Measurements from ENCODE around the gene BMP7.
"Not testable (repeated sequence)": the region's sequence is repeated elsewhere in the genome, so short reads cannot be mapped to it uniquely, and the experiment has no call there.

BMP7 gene

GRCh38 chr20:57288651-57289277 lies 22.3 kb upstream of the BMP7 start:
- H3K9me3 ChIP-seq (ENCODE audit: control insufficient read depth in 1 of 2, low read length in 2 of 2), result no peaks in the 10 kb centered on the region
- H3K9ac ChIP-seq (ENCODE audit: low read depth in 1 of 2, low read length in 2 of 2), result no peak overlapping the region
- peaks cover 5 to 31% of the 10 kb centered on the region in 2 donors for H3K27me3 ChIP-seq (ENCODE audit: control insufficient read depth in 1 of 2, insufficient read depth in 2 of 2, low read length in 2 of 2)
- H3K4me3 ChIP-seq (ENCODE audit: low read depth in 1 of 2, low read length in 2 of 2), result no peak overlapping the region
- H3K27ac ChIP-seq (ENCODE audit: low read depth, low read length), result no peak overlapping the region
- H3K36me3 ChIP-seq (ENCODE audit: control insufficient read depth in 1 of 2, insufficient read depth in 2 of 2, low read length in 2 of 2), result no peaks in the 10 kb centered on the region
- H3K4me1 ChIP-seq (ENCODE audit: control insufficient read depth in 1 of 2, insufficient read depth in 2 of 2, low read length in 2 of 2), result peaks cover 0 to 7% of the 10 kb centered on the region in 2 donors

- peaks cover 5 to 34% of the 10 kb centered on the region in 2 donors for H3K27me3 ChIP-seq (ENCODE audit: control insufficient read depth in 1 of 2, insufficient read depth in 2 of 2, low read length in 2 of 2)
- no peak overlapping the region for H3K4me3 ChIP-seq (ENCODE audit: low read depth in 1 of 2, low read length in 2 of 2)
- H3K4me1 ChIP-seq (ENCODE audit: control insufficient read depth in 1 of 2, insufficient read depth in 2 of 2, low read length in 2 of 2), result peaks cover 0 to 7% of the 10 kb centered on the region in 2 donors
- no peak overlapping the region for H3K27ac ChIP-seq (ENCODE audit: low read depth, low read length)
- H3K9me3 ChIP-seq (ENCODE audit: control insufficient read depth in 1 of 2, low read length in 2 of 2), result no peaks in the 10 kb centered on the region
- H3K9ac ChIP-seq (ENCODE audit: low read depth in 1 of 2, low read length in 2 of 2), result no peak overlapping the region
- H3K36me3 ChIP-seq (ENCODE audit: control insufficient read depth in 1 of 2, insufficient read depth in 2 of 2, low read length in 2 of 2), result no peaks in the 10 kb centered on the region
These were observed 21.5 kb upstream of the BMP7 start for GRCh38 chr20:57287901-57288300.

- no peaks in the 10 kb centered on the region for H3K36me3 ChIP-seq (ENCODE audit: control insufficient read depth in 1 of 2, insufficient read depth in 2 of 2, low read length in 2 of 2)
- no peak overlapping the region for H3K27ac ChIP-seq (ENCODE audit: low read depth, low read length)
- H3K9me3 ChIP-seq (ENCODE audit: control insufficient read depth in 1 of 2, low read length in 2 of 2), result no peaks in the 10 kb centered on the region
- H3K27me3 ChIP-seq (ENCODE audit: control insufficient read depth in 1 of 2, insufficient read depth in 2 of 2, low read length in 2 of 2), result peaks cover 5 to 34% of the 10 kb centered on the region in 2 donors
- H3K4me1 ChIP-seq (ENCODE audit: control insufficient read depth in 1 of 2, insufficient read depth in 2 of 2, low read length in 2 of 2), result peaks cover 0 to 7% of the 10 kb centered on the region in 2 donors
- no peak overlapping the region for H3K9ac ChIP-seq (ENCODE audit: low read depth in 1 of 2, low read length in 2 of 2)
- no peak overlapping the region for H3K4me3 ChIP-seq (ENCODE audit: low read depth in 1 of 2, low read length in 2 of 2)
These were observed 20.8 kb upstream of the BMP7 start for GRCh38 chr20:57287007-57287880.

- Histone ChIP-seq H3K27ac (ENCODE audit: low read depth, low read length) (no peak overlapping the region), H3K4me1 (ENCODE audit: control insufficient read depth in 1 of 2, insufficient read depth in 2 of 2, low read length in 2 of 2) (peaks cover 0 to 7% of the 10 kb centered on the region in 2 donors)
These were observed 17.4 kb upstream of the BMP7 start for GRCh38 chr20:57283860-57284259.

GRCh38 chr20:57282670-57283361 lies 16.4 kb upstream of the BMP7 start:
- H3K9ac ChIP-seq (ENCODE audit: low read depth in 1 of 2, low read length in 2 of 2), result no peak overlapping the region
- no peaks in the 10 kb centered on the region for H3K9me3 ChIP-seq (ENCODE audit: control insufficient read depth in 1 of 2, low read length in 2 of 2)
- H3K27me3 ChIP-seq (ENCODE audit: control insufficient read depth in 1 of 2, insufficient read depth in 2 of 2, low read length in 2 of 2), result peaks cover 5 to 19% of the 10 kb centered on the region in 2 donors
- no peak overlapping the region for H3K27ac ChIP-seq (ENCODE audit: low read depth, low read length)
- no peak overlapping the region for H3K4me3 ChIP-seq (ENCODE audit: low read depth in 1 of 2, low read length in 2 of 2)
- no peaks in the 10 kb centered on the region for H3K4me1 ChIP-seq (ENCODE audit: control insufficient read depth in 1 of 2, insufficient read depth in 2 of 2, low read length in 2 of 2)
- H3K36me3 ChIP-seq (ENCODE audit: control insufficient read depth in 1 of 2, insufficient read depth in 2 of 2, low read length in 2 of 2), result no peaks in the 10 kb centered on the region

More at GRCh38 chr20:57283860-57284259, 17.4 kb upstream of the BMP7 start:
- Histone ChIP-seq H3K9ac (ENCODE audit: low read depth in 1 of 2, low read length in 2 of 2) (no peak overlapping the region), H3K36me3 (ENCODE audit: control insufficient read depth in 1 of 2, insufficient read depth in 2 of 2, low read length in 2 of 2) (no peaks in the 10 kb centered on the region), H3K27me3 (ENCODE audit: control insufficient read depth in 1 of 2, insufficient read depth in 2 of 2, low read length in 2 of 2) (peaks cover 5 to 24% of the 10 kb centered on the region in 2 donors), H3K9me3 (ENCODE audit: control insufficient read depth in 1 of 2, low read length in 2 of 2) (no peaks in the 10 kb centered on the region), H3K4me3 (ENCODE audit: low read depth in 1 of 2, low read length in 2 of 2) (no peak overlapping the region)

- Histone ChIP-seq H3K27ac (ENCODE audit: low read depth, low read length) (no peak overlapping the region), H3K4me1 (ENCODE audit: control insufficient read depth in 1 of 2, insufficient read depth in 2 of 2, low read length in 2 of 2) (no peaks in the 10 kb centered on the region), H3K9ac (ENCODE audit: low read depth in 1 of 2, low read length in 2 of 2) (no peak overlapping the region), H3K36me3 (ENCODE audit: control insufficient read depth in 1 of 2, insufficient read depth in 2 of 2, low read length in 2 of 2) (no peaks in the 10 kb centered on the region), H3K9me3 (ENCODE audit: control insufficient read depth in 1 of 2, low read length in 2 of 2) (no peaks in the 10 kb centered on the region), H3K27me3 (ENCODE audit: control insufficient read depth in 1 of 2, insufficient read depth in 2 of 2, low read length in 2 of 2) (peaks cover 1 to 12% of the 10 kb centered on the region in 2 donors), H3K4me3 (ENCODE audit: low read depth in 1 of 2, low read length in 2 of 2) (no peak overlapping the region)
These were observed 15.5 kb upstream of the BMP7 start for GRCh38 chr20:57281900-57282299.

GRCh38 chr20:57280221-57280620 lies 13.8 kb upstream of the BMP7 start:
- H3K27me3 ChIP-seq (ENCODE audit: control insufficient read depth in 1 of 2, insufficient read depth in 2 of 2, low read length in 2 of 2), result peaks cover 0 to 15% of the 10 kb centered on the region in 2 donors
- H3K4me1 ChIP-seq (ENCODE audit: control insufficient read depth in 1 of 2, insufficient read depth in 2 of 2, low read length in 2 of 2), result no peaks in the 10 kb centered on the region
- no peak overlapping the region for H3K4me3 ChIP-seq (ENCODE audit: low read depth in 1 of 2, low read length in 2 of 2)

GRCh38 chr20:57279548-57279947 lies 13.1 kb upstream of the BMP7 start:
- H3K27me3 ChIP-seq (ENCODE audit: control insufficient read depth in 1 of 2, insufficient read depth in 2 of 2, low read length in 2 of 2), result peaks cover 0 to 15% of the 10 kb centered on the region in 2 donors
- not testable (repeated sequence) for H3K4me1 ChIP-seq (ENCODE audit: control insufficient read depth in 1 of 2, insufficient read depth in 2 of 2, low read length in 2 of 2); H3K4me3 ChIP-seq (ENCODE audit: low read depth in 1 of 2, low read length in 2 of 2); H3K36me3 ChIP-seq (ENCODE audit: control insufficient read depth in 1 of 2, insufficient read depth in 2 of 2, low read length in 2 of 2); H3K9ac ChIP-seq (ENCODE audit: low read depth in 1 of 2, low read length in 2 of 2); H3K9me3 ChIP-seq (ENCODE audit: control insufficient read depth in 1 of 2, low read length in 2 of 2); H3K27ac ChIP-seq (ENCODE audit: low read depth, low read length)

More at GRCh38 chr20:57280221-57280620, 13.8 kb upstream of the BMP7 start:
- Histone ChIP-seq H3K36me3 (ENCODE audit: control insufficient read depth in 1 of 2, insufficient read depth in 2 of 2, low read length in 2 of 2) (no peaks in the 10 kb centered on the region), H3K9ac (ENCODE audit: low read depth in 1 of 2, low read length in 2 of 2) (no peak overlapping the region), H3K9me3 (ENCODE audit: control insufficient read depth in 1 of 2, low read length in 2 of 2) (no peaks in the 10 kb centered on the region), H3K27ac (ENCODE audit: low read depth, low read length) (no peak overlapping the region)

GRCh38 chr20:57278457-57278856 lies 12.0 kb upstream of the BMP7 start:
- Histone ChIP-seq H3K9me3 (ENCODE audit: control insufficient read depth in 1 of 2, low read length in 2 of 2) (no peaks in the 10 kb centered on the region), H3K27ac (ENCODE audit: low read depth, low read length) (no peak overlapping the region), H3K36me3 (ENCODE audit: control insufficient read depth in 1 of 2, insufficient read depth in 2 of 2, low read length in 2 of 2) (no peaks in the 10 kb centered on the region), H3K9ac (ENCODE audit: low read depth in 1 of 2, low read length in 2 of 2) (no peak overlapping the region), H3K4me1 (ENCODE audit: control insufficient read depth in 1 of 2, insufficient read depth in 2 of 2, low read length in 2 of 2) (no peaks in the 10 kb centered on the region), H3K4me3 (ENCODE audit: low read depth in 1 of 2, low read length in 2 of 2) (no peak overlapping the region), H3K27me3 (ENCODE audit: control insufficient read depth in 1 of 2, insufficient read depth in 2 of 2, low read length in 2 of 2) (peaks cover 4 to 7% of the 10 kb centered on the region in 2 donors)

All from duodenal mucosa (tissue), 2 donors.